AG09319 (cell line): ENCODE results near the gene PLEKHA1.

ENCODE experiments used
- DNase-seq: peaks from one replicate; pipeline ENCODE4 v3.0.0-alpha.2; 2010; ENCODE audit warnings: low read depth; ENCODE audit errors: extremely low read depth
- CTCF ChIP-seq: IDR thresholded peaks from 2 replicates; pipeline ENCODE4 v1.5.1; 2011; ENCODE audit warnings: low read depth, mild to moderate bottlenecking, inconsistent platforms, low read length, moderate library complexity

The PLEKHA1 gene

GRCh38 chr10:122357685-122358084 lies 16.8 kb upstream of the PLEKHA1 start:
- no peak for DNase-seq

GRCh38 chr10:122359621-122360020 lies 14.9 kb upstream of the PLEKHA1 start:
- TF ChIP-seq CTCF, result no peak
- no peak for DNase-seq

More at GRCh38 chr10:122357685-122358084, 16.8 kb upstream of the PLEKHA1 start:
- no peak for TF ChIP-seq CTCF

- TF ChIP-seq CTCF, result no peak
These were observed 13.5 kb upstream of the PLEKHA1 start for GRCh38 chr10:122361046-122361445.

GRCh38 chr10:122362031-122362592 lies 12.4 kb upstream of the PLEKHA1 start:
- no peak for TF ChIP-seq CTCF
- DNase-seq, result no peak

More at GRCh38 chr10:122361046-122361445, 13.5 kb upstream of the PLEKHA1 start:
- DNase-seq, result no peak

- no peak for TF ChIP-seq CTCF
These were observed 11.9 kb upstream of the PLEKHA1 start for GRCh38 chr10:122362621-122363020.

GRCh38 chr10:122363311-122363710 lies 11.2 kb upstream of the PLEKHA1 start:
- DNase-seq, result no peak
- TF ChIP-seq CTCF, result no peak

More at GRCh38 chr10:122362621-122363020, 11.9 kb upstream of the PLEKHA1 start:
- no peak for DNase-seq

GRCh38 chr10:122363722-122364463 lies 10.6 kb upstream of the PLEKHA1 start:
- TF ChIP-seq CTCF, result no peak
- no peak for DNase-seq
